ENCODE results near the gene SLC43A2.

DNA sequence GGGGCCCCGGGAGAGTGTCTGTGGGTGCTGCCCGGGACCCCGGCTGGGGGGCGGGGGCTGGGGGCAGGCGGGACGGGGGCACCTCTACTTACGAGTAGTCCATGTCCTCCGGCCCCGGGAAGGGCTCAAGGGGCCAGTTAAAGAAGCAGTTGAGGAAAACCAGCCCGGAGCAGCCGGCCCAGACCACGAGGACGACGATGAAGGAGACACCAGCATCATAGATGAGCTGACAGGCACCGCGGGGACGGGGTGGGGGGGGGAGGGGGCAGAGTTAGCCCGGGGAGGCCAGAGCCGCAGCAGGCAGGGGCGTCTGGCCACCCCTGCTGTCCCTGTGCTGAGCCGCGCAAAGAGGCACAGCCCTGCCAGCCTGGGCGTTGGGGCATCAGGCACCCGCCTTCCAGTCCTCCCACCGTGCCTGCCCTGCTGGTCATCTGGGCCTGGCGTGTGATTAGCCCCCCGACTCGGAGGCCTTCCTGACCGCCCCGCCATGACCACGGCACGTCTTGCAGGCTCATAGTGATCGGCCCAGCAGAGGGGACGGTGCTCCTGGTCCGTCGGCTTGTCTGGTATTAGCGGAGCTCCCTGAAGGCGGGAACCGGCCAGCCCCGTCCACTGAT, 37.1 kb downstream of the SLC43A2 start:
- TF ChIP-seq, protein P1, sequence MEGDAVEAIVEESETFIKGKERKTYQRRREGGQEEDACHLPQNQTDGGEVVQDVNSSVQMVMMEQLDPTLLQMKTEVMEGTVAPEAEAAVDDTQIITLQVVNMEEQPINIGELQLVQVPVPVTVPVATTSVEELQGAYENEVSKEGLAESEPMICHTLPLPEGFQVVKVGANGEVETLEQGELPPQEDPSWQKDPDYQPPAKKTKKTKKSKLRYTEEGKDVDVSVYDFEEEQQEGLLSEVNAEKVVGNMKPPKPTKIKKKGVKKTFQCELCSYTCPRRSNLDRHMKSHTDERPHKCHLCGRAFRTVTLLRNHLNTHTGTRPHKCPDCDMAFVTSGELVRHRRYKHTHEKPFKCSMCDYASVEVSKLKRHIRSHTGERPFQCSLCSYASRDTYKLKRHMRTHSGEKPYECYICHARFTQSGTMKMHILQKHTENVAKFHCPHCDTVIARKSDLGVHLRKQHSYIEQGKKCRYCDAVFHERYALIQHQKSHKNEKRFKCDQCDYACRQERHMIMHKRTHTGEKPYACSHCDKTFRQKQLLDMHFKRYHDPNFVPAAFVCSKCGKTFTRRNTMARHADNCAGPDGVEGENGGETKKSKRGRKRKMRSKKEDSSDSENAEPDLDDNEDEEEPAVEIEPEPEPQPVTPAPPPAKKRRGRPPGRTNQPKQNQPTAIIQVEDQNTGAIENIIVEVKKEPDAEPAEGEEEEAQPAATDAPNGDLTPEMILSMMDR (IDR thresholded peaks at IDR 0.05; ENCODE audit: extremely low read depth in 1 of 2, insufficient read depth in 1 of 2, low read depth in 1 of 2, low read length in 2 of 2), result no peak
- TF ChIP-seq EZH2 (IDR thresholded peaks at IDR 0.05; ENCODE audit: borderline replicate concordance, low read depth, low read length, severe bottlenecking) (no peak), JUN (IDR thresholded peaks at IDR 0.05; ENCODE audit: borderline replicate concordance, insufficient read depth, insufficient read length, low read depth) (no peak), POLR2AphosphoS5 (IDR thresholded peaks at IDR 0.05; ENCODE audit: insufficient read depth, low read depth, low read length) (no peak), POLR2A (IDR thresholded peaks at IDR 0.05; ENCODE audit: low read depth, low read length) (no peak), MYC (IDR thresholded peaks at IDR 0.05; ENCODE audit: low read depth, low read length) (no peak), GATA2 (IDR thresholded peaks at IDR 0.05; ENCODE audit: insufficient read depth, insufficient read length, low read depth, low read length) (no peak), FOS (IDR thresholded peaks at IDR 0.05; ENCODE audit: borderline replicate concordance, insufficient read depth, low read length) (no peak)
- TF ChIP-seq, protein P2, sequence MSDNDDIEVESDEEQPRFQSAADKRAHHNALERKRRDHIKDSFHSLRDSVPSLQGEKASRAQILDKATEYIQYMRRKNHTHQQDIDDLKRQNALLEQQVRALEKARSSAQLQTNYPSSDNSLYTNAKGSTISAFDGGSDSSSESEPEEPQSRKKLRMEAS (IDR thresholded peaks at IDR 0.05; ENCODE audit: insufficient read depth, insufficient read length), result no peak

Measured in endothelial cell of umbilical vein (primary cell).